NOMO-1 treated with dmso at 0.1 percent for 144 hours (cell line): ENCODE data around the gene ELFN1.

Source experiments
- DNase-seq: peaks from one replicate; lab custom pipeline; 2025; ENCODE audit not compliant: unreplicated experiment; lab: John Stamatoyannopoulos, UW

Gene ELFN1

DNA sequence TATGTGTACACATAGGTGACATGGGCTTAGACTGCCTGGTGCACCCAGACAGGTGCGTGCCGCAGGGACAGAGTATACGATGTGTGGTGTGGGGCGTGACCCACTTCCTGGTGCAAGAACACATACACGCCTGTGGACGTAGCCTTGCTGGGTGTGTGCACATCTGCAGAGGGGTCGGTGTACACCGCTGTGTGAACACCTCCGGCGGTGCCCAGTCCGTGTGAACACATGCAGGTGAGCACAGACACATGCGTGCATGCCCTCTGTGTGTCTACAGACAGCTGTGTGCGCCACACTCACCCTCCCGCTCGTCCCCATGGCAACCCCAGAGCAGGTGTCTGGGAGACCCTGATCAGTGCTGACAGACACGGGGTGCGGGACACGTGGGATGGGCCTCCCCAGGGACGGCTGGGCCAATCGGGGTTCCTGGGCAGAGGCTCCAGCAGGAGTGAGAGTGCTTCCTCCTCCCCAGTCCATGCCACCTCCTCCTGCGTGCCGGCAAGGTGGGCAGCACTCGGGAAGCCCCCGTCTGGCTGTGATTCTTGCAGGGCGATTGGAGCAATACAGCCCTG, 23.4 kb downstream of the ELFN1 start:
- no peak for DNase-seq

DNA sequence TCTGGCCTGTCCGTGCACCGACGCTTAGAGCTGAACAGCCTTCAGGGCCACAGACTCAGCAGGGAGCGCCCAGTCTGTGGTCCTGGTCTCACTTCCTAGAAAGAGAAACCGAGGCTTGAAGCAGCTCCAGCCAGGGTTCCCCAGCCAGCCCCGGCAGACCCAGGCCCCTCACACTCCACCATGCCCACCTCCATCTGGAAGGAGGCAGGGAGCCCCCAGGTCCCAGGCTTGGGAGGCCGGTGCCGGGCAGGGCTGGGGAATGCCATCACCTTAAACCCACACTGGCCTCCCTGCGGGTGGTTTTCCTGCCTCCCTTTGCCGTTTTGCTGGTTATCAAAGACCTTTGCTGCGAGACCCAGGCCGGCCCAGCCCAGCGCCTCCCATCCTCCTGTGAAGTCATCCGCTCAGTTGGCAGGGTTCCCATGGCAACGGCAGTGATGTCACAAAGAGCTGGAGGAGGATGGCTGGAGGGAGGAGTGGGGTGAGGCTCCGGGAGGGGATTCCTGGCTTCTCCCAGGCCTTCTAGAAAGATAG, 24.0 kb downstream of the ELFN1 start:
- no peak for DNase-seq

DNA sequence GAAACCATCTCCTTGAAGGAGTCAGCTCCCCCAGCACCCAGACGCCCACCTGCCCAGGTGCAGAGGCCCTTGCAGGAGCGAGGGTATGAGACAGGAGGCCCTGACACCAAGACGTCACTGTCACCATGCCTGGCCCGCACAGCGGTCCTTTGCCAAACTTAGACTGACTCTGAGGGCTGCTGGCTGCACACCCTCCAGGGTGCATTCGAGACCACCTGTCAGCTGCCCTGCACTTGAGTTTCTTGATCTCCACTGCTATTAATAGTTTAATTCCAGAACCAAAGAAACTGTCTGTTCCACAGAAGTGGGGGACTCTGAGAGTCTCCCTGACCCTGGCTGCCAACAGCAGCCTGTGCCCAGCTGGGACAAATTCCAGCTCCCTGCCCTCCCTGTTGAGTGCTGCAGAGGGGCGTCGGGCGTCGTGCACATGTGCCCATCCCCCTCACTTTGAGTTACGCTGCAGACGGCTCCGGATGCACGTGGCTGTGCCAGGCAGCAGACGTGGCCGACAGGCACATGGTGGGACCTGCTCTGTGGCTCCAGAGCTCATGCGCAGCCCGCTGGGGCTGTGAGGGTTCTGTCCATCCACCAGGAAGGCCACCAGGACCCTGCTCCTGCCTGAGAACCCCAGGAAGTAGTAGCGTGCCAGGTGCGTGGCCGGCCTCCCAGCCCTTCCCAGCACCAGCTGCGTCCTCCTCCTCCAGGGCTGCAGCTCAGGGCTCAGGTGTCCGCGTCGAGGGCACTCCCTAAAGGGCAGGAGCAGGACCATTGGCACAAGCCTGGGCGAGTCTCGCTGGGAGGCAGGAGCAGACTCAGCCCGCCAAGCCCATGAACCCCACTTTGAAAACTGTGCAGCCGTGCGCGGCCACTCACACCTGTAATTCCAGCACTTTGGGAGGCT, 24.8 kb downstream of the ELFN1 start:
- no peak for DNase-seq

DNA sequence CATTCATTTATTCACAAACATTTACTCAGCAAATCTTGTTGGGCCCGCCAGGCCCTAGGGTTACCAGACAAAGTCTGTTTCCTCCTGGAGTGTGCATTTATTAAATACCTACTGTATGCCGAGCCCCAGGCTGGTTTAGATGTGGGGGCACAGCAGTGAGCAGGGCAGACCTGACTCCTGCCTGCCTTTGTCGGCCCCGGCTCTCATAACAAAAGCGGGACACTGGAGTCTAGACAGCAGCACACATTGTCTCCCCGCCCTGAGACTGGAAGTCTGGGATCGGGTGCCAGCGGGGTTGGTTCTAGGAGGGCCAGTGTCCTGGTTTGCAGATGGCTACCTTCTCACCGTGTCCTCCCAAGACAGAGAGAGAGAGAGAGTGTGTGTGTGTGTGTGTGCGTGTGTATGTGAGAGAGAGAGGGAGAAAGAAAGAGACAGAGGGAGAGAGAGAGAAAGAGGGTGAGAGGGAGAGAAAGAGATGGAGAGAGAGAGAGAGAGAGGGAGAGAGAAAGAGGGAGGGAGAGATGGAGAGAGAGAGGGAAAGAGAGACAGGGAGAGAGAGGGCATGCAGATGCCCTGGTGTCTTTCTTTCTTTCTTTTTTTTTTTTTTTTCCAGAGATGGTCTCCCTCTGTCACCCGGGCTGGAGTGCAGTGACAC, 25.9 kb downstream of the ELFN1 start:
- no peak for DNase-seq

DNA sequence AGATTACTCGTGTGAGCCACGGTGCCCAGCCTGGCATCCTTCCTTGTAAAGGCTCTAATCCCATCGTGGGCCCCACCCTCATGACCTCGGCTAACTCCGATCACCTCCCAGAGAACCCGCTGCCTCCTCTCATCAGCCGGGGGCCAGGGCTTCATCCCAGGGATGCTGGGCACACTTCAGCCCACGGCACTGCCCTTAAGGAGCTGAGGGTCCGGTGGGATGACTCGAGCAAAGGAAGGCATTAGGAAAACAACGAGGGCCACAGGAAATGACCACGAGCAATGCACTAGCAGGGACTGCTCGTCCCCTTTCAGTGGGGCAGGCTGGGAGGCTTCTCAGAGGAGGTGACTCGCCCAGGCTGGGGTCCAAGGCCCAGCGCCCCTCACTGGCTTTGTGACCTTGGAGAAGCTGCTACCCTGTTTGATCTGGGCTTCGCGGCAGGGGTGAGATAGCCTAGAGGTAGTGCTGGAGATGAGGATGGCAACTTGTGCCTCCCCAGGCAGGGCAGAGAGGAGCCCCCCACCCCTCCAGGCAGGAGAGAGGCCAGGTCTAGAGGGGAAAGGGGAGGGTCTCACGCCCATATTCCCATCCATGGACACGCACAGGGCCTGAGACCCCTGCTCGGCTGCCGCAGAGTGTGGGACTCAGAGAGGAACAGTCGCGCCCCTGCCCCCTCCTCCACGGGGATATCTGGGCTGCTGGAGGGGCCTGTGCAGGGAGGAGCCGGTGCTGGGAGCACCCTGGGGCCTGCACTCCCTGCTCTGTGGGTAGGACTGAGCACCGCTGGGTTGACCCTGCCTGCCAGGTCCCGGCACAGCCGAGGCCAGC, 26.8 kb downstream of the ELFN1 start:
- no peak for DNase-seq

DNA sequence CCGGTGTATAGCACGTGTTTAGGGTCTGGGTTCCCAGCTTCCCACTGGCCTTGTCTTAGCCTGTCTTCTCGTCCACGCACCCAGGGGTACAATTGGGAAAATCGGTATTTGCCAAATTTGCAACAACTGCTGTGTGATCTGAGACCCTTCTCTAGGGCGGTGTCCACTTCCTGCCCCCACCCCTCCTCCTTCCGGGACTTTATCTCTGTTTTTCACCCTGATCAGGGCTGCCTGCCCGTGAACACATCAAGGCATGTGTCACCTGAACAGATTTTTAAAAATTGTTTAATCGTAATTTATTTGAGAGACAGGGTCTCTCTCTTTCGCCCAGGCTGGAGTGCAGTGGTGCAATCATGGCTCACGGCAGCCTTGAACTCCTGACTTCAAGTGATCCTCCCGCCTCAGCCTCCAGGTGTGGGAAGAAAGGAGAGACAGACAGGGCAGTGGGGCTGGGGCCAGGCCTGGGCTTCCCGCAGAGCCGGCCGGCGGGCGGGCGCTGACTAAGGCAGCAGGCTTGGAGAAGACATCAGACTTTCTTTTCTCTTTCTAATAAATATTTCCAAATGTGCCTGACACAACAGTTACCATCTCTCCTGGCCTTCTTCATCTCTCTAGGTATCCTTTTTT, 27.5 kb downstream of the ELFN1 start:
- DNase-seq: no peak

DNA sequence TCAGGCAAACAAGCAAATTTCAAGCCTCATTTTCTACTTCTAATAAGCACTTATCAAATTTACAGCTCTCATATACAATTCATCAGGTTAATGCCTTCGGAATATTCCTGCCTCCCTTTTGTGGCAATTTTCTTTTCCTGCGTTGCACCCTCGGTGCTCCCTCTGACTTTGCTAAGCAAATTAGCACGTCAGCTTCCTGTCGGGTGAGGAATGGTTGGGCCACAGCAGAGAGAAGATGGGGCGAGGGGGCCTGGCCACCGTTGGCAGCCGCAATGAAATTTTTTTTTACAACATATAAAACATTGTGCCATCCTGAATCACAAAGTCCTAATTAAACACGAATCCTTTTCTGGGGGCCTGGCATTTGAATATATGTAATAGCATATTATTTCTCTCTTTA, 28.1 kb downstream of the ELFN1 start:
- no peak for DNase-seq

DNA sequence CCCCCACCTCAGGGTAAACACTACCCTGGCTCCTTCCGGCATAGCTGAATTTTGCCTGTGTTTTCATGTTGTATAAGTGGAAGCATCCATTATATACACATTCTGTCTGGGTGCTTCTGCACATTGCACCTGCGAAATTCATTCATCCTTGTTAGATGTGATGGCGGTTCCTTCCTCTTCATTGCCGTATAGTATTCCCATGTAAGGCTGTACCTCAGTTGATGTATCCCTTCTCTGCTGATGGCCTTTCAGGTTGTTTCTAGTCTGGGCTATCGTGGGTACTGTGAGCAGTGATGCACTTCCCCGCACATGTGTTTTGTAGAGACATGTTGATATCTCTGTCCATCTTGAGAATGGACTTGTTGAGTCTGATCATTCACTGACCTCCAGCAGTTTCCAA, 28.9 kb downstream of the ELFN1 start:
- DNase-seq: no peak

DNA sequence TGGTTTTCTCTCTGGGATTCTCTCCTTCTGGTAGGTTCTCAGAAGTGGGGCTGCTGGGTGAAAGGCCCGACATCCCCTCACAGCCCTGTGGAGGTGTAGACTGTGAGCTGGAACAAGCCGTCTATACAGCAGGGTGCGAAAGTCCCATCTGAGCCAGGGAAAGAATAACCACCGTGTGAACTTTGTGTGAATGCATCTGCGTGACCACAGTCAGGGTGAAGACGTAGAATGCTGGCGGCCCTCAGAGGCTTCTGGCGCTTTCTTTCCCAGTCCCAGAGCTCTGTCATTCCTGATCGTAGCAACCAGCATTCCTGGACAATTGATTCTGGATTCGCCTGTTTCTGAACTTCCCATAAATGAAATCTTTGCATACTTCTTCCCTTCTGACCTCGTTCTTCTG, 30.0 kb downstream of the ELFN1 start:
- DNase-seq: no peak

DNA sequence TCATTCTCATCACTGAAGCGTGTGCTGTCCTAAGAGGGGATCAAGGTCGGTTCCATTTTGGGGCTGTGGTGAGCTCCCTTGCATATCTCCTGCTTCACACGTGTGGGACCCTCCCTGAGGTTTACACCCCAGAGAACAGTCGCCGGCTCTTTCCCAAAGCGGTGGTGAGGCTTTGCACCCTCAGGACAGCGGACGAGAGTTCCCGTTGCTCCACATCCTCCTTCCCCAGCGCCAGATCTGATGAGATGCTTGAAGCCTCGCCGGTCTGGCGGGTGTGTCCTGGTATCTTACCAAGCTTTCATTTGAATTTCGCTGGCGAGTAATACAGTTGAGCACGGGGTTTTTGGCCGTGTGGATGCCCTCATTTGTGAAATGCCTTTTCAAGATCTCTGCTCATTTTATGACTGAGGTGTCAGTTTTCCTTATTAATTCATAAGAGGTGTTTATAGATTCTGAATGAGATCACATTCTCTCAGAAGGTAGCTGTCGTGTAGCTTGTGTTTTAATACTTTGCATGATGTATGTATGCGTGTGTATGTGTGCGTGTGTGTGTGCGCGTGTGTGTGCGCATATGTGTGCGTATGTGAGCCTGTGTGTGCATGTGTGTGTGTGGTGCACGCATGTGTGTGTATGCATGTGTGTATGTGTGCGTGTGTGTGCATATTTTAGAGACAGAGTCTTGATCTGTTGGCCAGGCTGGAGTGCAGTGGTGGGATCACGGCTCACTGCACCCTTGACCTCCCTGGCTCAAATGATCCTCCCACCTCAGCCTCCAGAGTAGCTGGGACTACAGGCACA, 30.7 kb downstream of the ELFN1 start:
- no peak for DNase-seq

DNA sequence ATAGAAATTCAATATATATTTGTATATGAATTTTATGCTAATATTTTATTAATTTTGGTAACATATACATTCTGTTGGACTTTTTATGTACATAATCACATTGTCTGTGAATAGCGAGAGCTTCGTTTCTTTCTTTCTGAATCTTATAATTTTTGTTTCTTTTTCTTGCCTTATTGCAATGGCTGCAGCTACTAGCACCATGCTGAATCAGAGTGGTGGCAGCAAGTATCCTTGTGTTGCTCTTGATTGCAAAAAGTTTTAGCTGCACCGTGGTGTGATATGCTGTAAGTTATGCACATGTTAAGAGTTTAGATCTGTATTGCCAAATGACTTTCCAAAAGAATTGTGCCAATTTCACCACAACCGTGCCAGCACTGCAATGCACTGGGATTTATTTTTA, 32.6 kb downstream of the ELFN1 start:
- no peak for DNase-seq

DNA sequence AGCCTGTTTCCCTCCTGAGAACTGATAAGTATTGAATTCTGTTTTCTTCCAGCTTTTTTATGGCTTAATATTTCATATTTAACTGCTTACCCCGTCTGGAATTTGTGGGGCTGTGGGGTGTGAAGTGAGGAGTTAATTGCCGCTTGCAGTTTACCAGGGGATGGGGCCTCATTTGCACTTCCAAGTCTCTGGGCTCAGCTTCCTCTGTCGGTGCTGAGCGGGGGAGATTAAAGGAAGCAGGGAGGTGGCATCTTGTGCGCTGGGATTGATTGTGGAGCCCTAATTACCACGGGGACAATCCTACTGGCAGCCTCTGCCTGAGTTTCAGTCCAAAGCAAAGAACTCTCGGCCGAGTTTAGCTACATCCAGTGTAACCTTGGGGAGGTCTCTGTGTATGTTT, 33.4 kb downstream of the ELFN1 start:
- DNase-seq: no peak

DNA sequence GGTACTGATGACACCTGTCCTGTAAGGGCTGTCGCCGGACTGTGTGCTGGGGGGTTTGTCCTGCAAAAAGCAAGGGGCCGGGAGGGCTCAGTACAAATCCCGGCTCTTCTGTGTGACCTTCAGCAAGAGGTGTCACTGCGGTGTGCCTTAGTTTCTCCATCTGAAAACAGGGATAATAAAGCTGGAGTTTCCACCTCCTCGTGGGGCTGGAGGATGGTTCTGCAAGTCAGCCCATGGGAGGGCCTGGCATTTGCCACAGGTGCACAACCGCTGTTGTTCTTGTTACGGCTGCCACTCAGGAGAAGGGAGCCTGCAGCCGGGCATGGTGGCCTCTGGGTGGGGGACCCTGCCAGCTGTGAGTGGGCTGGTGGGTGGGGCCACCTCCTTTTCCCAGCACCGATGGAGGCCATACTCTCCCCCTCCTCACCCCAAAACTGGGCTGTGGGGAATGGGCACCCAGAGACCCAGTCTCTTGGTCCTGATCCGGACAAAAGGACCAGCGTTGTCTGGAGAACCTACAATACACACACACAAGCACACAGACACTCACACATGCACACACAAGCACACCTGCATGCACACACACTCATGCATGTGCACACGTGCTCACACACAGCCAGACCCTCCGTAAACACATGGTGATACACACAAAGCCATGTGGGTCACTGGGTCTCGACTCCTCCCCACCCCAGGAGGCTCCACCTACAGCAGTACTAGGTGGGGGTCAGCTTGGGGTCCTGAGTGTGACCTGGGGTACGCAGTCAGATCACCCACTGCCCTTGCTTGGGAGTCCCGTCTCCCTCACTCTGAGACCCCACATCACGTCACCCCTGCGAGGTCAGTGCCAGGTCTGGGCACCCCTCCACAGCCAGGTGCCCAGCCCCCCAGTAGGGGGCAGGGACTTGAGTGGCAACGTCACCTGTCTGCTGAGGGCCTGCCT, 34.1 kb downstream of the ELFN1 start:
- no peak for DNase-seq

DNA sequence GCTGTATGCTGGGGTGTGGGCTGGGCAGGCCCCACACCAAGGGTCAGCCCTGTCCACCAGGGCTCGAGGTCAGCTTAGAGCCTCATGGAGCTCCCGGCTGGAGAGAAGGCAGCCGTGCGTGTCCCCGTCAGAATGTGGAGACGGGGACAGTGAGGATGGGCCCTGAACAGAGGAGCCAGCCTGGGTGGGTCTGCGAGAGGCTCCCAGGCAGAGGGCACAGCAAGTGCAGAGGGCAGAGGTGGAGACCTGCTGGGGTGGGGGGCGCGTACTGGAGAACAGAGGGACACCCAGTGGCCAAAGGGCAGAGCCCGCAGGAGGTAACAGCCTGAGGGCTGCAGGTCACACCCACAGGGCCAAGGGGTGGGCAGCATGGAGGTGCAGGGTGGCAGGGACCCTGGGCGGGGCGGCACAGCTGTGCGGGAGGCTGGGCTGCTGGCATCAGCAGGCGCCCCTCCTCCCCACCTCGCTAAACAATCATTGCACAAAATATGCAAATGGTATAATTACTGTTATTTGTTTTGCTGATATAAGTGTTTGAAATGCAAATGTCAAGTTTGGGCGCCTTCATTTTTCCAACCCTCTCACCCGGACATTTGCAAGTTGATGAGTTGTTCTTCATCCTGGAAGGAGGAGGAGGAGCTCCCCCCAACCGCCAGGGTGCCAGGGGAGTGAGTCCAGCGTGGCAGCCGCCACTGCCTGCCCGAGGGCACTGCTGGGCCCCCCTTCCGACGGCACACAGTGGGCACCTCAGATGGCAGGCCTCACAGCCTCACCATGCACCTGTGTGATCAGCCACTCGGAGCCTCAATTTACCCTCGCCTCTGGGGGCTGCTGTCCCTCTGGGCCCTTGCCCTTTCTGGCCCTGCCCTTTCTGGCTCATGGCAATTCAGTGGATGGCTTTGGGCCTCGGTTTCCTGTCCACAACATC, 35.0 kb downstream of the ELFN1 start:
- no peak for DNase-seq

DNA sequence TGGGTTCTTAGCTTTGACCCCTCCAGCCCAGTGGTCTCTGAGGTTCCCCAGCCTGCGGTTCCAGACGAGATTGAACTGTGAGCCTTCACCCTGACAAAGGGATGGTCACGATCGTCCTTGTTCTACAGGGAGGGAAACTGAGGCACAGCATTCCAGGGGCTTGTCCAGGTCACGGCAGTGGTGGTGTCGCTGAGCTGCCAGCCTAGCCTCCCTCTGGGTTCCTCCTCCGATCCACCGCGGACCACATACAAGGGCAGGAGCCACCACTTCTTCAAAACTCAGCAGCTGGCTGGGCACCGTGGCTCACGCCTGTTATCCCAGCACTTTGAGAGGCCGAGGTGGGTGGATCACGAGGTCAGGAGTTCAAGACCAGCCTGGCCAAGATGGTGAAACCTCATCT, 35.8 kb downstream of the ELFN1 start:
- DNase-seq: no peak

DNA sequence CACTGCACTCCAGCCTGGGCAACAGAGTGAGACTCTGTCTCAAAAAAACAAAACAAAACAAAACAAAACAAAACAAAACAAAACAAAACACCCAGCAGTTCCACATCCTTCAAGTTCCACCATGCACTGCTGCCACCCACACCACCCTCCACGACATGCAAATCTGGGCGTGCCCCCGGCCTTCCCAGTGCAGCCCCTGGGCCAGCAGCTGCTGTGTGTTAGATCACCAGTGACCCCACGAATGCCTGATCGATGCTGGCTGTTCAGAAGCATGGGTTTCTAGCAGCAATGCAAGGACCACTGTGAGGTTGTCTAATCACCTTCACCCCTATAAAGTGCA, 36.3 kb downstream of the ELFN1 start:
- no peak for DNase-seq

DNA sequence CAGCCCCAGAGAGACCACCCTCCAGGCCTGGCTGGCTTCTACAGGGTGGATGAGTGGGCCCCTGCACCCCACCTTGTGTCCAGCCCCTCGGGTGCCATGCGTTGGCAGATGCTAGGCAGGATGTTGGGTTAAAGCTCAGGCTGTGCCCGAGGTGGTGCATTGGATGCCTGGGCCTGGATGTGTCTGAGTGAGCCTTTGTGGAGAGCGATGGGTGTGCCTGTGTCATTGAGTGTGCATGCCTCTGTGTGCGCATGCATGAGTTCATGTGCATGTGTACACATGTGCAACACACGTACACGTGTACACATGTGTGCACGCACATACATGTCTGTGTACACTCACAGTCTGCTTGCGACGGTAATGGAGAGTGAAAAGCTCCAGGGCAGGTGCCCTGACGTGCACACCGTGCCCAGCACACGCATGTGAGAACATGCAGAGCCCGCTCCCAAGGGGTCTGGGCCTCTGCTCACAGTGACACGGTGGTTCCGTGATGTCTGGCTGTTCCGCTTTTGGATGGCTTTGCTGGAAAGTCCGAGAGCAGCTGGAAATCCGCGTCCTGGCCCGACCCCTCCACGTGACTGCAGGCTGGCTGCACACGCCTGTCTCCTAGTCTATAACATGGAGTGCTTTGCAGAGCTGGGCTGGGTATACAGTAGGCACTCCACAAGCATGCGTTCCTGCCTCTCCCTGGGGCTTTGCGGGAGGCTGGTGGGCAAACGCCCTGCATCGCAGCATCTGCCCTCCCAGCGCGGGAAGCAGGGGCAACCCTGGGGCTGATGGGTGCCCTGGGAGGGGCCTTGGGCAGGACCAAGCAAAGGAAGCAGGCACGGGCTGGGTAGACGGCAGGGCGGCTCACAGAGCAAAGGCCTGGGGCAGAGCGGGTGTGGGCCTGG, 36.9 kb downstream of the ELFN1 start:
- DNase-seq: no peak
